ENCODE data around the gene MRPL17. TPM values are rescaled to one million over a fixed set of nuclear protein-coding genes. Genes with fewer than 3 reads are reported as not detected.

MRPL17 gene
- total RNA-seq, 2 donors from 2014 or later, result 25.6 to 28.2 TPM

DNA sequence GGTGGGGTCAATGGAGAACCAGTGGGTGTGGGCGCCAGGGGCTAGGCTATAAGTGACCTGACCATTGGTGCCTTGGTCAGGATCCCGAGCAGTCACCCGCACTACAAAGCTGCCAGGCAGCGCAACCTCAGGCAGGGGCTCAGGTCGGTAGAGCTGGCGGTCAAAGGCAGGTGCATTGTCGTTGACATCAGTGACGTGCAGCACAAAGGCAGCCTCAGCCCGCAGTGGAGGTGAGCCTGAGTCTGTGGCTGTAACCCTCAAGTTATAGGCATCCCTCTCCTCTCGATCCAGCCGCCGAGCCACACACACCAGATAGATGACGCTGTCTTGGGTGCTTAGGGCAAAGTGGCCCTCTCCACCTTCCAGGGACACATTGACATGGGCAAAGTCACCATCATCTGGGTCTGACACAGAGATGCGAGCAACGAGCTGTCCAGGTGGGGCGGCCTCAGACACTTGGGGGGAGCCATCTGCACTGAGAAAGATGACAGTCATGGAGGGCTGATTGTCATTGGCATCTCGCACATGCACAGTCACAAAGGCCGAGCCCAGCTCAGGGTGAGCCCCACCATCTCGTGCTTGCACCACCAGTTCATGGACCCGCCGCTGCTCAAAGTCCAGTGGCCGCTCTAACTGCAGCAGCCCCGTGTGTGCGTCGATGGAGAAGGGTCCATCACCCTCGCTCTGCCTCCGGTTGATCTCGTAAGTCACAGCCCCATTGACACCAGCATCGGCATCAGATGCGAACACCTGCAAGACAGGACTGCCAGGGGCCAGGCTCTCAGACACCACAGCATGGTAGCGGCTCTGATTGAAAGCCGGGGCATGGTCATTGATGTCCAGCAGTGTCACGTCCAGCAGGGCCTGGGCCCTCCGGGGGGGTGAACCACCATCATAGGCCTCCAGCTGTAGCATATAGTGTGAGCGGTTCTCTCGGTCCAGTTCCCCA lies 42.8 kb downstream of the MRPL17 start:
- no peak for DNase-seq (ENCODE audit: low spot score)
- intact Hi-C loops (cut with DNase I), result no loop called here

DNA sequence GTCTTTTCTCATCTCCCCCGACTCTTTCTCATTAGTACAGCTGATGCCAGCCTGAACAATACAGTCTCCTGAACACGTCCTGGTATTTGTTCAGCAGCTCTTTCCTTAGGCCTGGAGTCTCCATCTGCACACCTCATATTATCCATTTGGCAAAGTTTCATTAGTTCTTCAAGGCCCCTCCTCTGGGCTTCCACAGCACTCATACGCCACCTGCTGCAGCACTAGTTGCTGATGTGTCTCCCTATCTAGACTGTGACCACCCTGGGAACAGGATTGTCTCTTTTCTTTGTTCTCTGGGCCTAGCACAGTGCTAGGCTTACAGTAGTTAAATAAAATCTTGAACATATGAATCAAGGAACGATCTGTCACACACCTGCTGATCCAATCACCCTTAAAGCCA lies 44.7 kb downstream of the MRPL17 start:
- intact Hi-C loops (cut with DNase I), result no loop called here
- DNase-seq (ENCODE audit: low spot score), result no peak

DNA sequence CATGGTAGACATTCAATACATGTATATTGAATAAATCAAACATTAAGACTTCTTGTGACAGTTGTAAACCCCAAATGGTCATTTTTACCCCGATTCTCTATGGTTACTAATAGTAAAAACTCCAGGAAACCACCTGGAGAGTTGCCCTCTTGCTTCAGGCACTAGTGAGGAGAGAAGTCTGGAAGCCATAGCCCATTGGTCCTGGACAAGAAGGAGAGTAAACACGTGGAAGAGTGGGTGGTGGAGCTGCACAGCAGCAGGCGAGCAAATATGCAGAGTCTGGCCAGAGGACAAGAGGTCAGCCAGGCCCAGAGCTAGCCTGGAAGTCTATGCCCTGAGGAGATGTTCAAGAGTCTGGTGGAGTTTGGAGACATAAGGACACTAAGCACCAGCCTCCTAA lies 45.3 kb downstream of the MRPL17 start:
- intact Hi-C loops (cut with DNase I), result loop anchor here in 1 of 2 donors (1.0 kb wide), 1 partner anchor 45 kb away; no protein-coding TSS in a partner anchor
- DNase-seq (ENCODE audit: low spot score), result no peak

DNA sequence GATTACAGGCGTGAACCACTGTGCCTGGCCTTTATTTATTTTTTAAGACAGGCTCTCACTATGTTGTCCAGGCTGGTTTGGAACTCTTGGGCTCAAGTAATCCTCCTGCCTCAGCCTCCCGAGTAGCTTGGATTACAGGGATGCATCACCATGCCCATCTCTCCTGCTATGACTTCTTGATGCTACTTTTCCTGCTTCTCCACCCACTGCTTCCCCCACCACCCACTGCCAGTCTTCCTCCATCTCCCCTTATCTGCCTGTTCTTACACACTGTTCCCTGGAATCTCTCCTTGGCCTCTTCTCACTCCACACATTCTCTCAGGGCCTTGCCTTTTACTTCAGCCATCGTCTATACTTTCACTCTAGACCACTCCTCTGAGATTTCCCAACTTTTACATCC lies 46.7 kb downstream of the MRPL17 start:
- intact Hi-C loops (cut with DNase I), result no loop called here
- DNase-seq (ENCODE audit: low spot score), result no peak

DNA sequence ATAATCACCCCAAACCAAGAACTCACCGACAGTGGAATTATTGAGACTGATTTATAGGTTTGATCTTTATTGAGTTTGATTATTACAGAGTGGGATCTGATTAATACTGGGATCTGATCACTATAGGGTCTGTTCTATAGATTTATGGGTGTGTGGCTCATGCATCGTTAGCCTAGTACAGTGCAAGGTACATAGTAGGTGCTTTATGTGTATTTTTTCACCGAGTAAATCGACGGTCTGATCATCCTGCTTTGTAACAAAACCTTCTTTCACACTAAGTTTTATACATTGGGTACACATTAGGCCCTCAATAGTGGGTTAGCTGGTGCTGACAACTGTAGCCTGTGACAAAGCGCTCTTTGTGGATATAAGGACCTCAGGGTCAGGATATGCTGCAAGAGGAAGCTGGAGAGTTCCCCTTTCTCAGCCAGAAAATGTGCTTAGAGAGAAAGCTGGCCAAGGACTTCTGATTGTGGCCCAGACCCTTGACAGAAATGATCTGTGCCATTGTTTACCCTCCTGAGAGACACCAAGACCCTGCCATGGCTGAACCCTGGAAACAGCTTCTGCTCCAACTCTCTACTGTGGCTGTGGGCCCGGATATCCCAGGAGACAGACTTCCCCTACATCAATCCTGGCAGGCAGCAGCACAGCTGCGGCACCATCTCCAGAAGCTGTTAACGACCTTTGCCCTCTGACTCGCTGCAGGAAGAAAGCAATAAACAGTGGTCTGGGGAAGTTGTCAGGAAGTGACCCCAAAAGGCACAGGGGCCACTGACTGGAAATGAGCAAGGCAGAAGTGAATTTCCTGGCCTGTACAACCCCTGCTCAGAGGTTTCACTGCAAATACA lies 47.8 kb downstream of the MRPL17 start:
- no peak for DNase-seq (ENCODE audit: low spot score)
- intact Hi-C loops (cut with DNase I), result no loop called here

DNA sequence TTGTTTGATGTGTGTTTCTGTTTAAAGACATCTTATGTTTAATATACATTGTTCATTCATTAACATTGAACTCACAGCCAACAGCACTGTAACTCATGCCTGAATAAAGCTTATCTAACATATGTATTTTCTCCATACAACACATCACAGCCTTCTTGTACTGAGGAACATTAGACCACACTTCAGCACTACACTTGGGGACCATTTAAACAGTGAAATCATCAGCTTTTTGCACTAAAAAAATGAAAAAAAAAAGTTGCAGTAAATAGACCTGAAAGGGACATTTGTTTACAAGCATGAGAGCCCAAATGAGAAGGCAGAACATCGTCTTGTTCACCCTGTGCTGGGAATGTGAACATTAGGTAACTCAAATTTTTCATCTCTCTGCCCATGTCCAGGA lies 48.6 kb downstream of the MRPL17 start:
- DNase-seq (ENCODE audit: low spot score), result no peak
- intact Hi-C loops (cut with DNase I), result no loop called here

DNA sequence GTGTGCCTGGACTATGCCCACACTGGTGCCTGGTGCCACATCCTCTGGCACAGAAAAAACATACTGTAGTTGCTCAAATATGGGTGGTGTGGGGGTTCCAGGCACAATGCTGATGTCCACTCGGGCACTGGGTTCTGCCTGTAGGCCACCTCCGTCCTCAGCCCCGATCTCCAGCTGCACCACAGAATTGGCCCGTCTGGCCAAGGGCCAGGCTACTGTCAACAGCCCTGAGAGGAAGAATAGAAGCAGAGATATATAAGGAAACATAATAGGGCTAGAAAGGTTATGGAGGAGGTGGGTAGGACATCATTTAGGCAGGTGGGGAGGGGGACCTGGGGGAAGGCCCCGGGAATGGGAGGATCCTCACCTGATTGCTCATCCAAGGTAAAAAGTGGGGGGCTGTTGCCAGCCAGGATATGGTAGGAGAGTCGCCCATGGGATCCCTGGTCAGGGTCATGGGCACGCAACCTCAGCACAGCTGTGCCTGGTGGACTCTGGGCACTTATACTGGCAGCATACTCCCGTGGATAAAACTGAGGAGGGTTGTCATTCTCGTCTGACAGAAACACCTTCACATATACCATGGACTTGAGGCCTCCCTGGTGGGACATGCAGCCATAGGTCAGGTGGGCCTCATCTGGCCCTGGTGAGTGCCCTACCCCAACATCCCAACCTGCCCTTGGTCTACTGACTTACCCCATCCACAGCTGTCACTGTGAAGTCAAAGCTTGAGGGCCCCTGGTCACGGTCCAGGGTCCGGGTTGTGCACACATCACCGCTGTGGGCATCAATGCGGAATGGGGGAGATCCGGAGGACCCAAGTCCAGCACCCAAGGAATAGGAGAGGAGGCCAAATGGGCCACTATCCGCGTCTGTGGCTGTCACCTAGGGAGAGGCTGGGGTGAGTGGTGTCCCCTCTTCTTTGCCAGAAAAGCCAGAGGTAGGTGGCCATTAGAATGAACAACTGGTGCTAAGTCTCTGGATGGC lies 49.4 kb downstream of the MRPL17 start:
- DNase-seq (ENCODE audit: low spot score), result no peak
- intact Hi-C loops (cut with DNase I), result no loop called here

DNA sequence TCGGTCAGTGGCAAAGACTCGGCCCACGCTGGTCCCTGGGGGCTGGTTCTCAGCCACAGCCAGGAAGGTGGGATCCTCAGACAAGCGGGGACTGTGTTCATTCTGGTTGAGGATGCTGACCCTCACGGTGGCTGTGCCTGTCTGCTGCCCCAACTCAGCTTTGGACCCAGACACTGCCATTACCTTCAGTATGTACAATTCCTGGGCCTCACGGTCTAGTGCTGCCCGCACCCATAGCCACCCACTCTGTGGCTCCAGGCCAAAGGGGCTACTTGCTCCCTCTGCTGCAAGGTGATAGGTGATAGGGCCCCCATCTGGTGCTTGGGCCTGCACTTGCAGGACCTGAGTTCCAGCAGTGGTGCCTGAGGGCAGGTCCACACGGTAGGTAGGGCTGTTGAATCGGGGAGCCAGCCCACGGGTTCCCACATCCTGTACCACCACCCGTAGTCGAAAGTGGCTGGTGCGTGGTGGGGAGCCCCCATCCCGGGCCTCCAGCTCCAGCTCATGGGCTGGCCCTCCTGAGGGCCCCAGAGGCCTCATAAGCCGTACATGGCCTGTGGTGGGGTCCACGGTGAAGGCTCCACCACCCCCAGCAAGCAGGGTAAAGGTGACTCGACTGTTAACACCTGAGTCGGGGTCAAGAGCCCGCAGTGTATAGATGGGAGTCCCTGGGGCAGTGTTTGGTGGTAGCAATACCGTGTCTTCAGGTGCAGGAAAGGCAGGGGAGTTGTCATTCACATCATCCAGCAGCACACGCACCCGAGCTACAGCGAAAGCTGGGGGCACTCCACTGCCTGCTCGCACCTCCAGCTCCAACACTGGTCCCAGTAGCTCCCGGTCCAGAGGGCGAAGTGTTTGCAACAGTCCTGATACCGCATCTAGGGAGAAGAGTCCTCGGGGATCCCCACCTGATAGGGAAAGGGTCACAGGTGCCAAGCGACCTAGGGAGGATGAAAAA lies 50.7 kb downstream of the MRPL17 start:
- no peak for DNase-seq (ENCODE audit: low spot score)
- intact Hi-C loops (cut with DNase I), result no loop called here

DNA sequence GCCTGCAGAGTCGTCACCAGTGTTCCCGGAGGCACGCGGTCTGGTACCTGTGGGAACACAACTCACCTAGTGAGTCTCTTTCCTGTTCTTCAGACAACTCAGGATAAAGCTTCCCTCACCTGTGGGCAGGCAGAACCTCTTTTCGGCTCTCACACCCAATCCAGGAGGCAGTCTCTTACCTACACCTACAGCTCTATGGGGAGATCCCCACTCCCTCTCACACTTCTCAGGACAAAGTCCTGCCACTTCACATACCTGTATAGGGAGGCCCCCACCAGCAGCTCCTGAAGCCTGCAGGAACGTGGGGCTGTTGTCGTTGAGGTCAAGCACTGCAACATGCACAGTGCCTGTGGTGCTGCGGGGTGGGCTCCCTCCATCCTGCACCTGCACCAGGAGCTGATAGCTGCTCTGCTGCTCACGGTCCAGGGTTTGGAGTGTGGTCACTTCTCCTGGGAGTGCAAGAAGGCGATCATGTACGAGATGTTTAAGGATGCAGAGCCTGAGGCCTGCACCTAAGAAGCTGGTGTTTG lies 51.7 kb downstream of the MRPL17 start:
- no peak for DNase-seq (ENCODE audit: low spot score)

DNA sequence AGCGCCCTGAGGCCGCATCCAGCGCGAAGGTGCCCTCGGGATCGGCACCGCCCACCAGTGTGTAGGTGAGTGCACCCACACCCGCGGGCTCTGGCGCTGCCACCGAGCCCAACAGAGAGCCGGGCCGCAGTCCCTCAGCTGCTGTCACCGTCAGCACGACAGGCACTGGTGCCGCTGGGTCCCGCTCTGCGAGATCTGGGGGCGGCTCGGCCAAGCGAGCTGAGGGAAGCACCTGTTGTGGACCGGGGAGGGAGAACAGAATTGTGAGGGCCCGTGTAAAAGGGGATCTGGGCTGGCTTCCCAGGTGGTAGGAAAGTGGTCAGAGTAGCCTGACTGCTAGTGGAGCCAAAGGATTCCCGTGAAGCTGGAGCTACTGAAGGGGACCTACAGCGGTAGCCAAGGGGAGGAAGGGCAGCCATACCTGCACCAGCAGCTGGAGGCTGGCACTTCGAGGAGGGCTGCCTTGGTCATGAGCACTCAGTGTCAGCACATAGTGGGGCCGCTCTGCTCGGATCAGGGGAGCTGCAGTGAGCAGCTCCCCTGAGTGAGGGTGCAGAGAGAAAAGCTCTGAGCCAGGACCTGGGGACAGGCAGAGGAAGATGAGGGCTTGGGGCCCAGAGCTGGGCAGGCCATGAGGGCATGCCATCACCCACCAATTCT lies 52.4 kb downstream of the MRPL17 start:
- DNase-seq (ENCODE audit: low spot score), result no peak
- intact Hi-C loops (cut with DNase I), result no loop called here

More for the DNA sequence above, 51.7 kb downstream of the MRPL17 start:
- intact Hi-C loops (cut with DNase I), result no loop called here

Other genes with a start within 250 kb of the MRPL17 start
- gene HPX, start 242.4 kb downstream of the MRPL17 start, total RNA-seq, result 1 to 10 TPM; 1.2 to 1.7 TPM
- 10 to 100 TPM; 22.0 to 23.2 TPM for gene TRIM3, start 209.4 kb downstream of the MRPL17 start, total RNA-seq
- gene ARFIP2, start 202.0 kb downstream of the MRPL17 start, total RNA-seq, result 10 to 100 TPM; 27.4 to 29.2 TPM
- 10 to 100 TPM; 33.6 to 34.9 TPM for gene TIMM10B, start 201.8 kb downstream of the MRPL17 start, total RNA-seq
- 10 to 100 TPM in 1 of 2 donors, 1 to 10 TPM in 1; 9.3 to 10.3 TPM for gene DNHD1, start 186.1 kb downstream of the MRPL17 start, total RNA-seq
- 10 to 100 TPM; 16.6 to 17.6 TPM for gene RRP8, start 79.7 kb downstream of the MRPL17 start, total RNA-seq
- gene ILK, start 79.6 kb downstream of the MRPL17 start, total RNA-seq, result 100 to 1,000 TPM; 340 to 384 TPM
- 100 to 1,000 TPM in 1 of 2 donors, 10 to 100 TPM in 1; 85.9 to 107 TPM for gene TAF10, start 71.1 kb downstream of the MRPL17 start, total RNA-seq
- 100 to 1,000 TPM in 1 of 2 donors, 10 to 100 TPM in 1; 80.9 to 137 TPM for gene TPP1, start 63.9 kb downstream of the MRPL17 start, total RNA-seq
- gene DCHS1, start 27.5 kb downstream of the MRPL17 start, total RNA-seq, result 10 to 100 TPM; 28.9 to 42.3 TPM
- gene OR2AG2, start 88.6 kb upstream of the MRPL17 start, total RNA-seq, result under 1 TPM in 1 of 2 donors, not detected in 1; 0.10 TPM
- gene OR2AG1, start 99.7 kb upstream of the MRPL17 start, total RNA-seq, result not detected
- under 1 TPM in 1 of 2 donors, not detected in 1; 0.33 TPM for gene OR6A2, start 116.3 kb upstream of the MRPL17 start, total RNA-seq
- gene OR10A5, start 162.3 kb upstream of the MRPL17 start, total RNA-seq, result not detected
- not detected for gene OR10A2, start 179.7 kb upstream of the MRPL17 start, total RNA-seq
- gene OR10A4, start 193.3 kb upstream of the MRPL17 start, total RNA-seq, result not detected
- gene OR2D2, start 209.2 kb upstream of the MRPL17 start, total RNA-seq, result not detected
- not detected for gene OR2D3, start 237.7 kb upstream of the MRPL17 start, total RNA-seq
- gene ZNF215, start 243.1 kb upstream of the MRPL17 start, total RNA-seq, result 1 to 10 TPM; 1.3 to 1.5 TPM